H9 (cell line): ENCODE results near the gene NPAS3. TPM values are rescaled to one million over a fixed set of nuclear protein-coding genes. Genes with fewer than 3 reads are reported as not detected.

Experiments used
- DNase-seq: peaks from one replicate; pipeline ENCODE4 v3.0.0-alpha.2; 2017
- H2AFZ ChIP-seq: one replicate; pipeline ENCODE4 v1.6.1; 2013; ENCODE audit warnings: mild to moderate bottlenecking, low read length, control low read depth, moderate library complexity
- H2AK5ac ChIP-seq: 2 replicates; pipeline ENCODE4 v1.6.1; 2013; ENCODE audit warnings: low read length, control low read depth, mixed read lengths; ENCODE audit not compliant: insufficient read length
- H2BK120ac ChIP-seq: one replicate; pipeline ENCODE4 v1.6.1; 2013; ENCODE audit warnings: low read depth, mild to moderate bottlenecking, low read length, control low read depth, inconsistent platforms; ENCODE audit not compliant: poor library complexity, severe bottlenecking
- H2BK12ac ChIP-seq: 2 replicates; pipeline ENCODE4 v1.6.1; 2013; ENCODE audit warnings: low read length, control low read depth, mixed read lengths, low read depth; ENCODE audit not compliant: insufficient read length
- H2BK15ac ChIP-seq: 2 replicates; pipeline ENCODE4 v1.6.1; 2013; ENCODE audit warnings: low read depth, low read length, control low read depth
- H2BK20ac ChIP-seq: one replicate; pipeline ENCODE4 v1.6.1; 2013; ENCODE audit warnings: low read depth, mild to moderate bottlenecking, low read length, control low read depth, inconsistent platforms; ENCODE audit not compliant: poor library complexity, severe bottlenecking
- H2BK5ac ChIP-seq: 2 replicates; pipeline ENCODE4 v1.6.1; 2013; ENCODE audit warnings: low read length, control low read depth, mixed read lengths; ENCODE audit not compliant: insufficient read length
- H3K14ac ChIP-seq: 2 replicates; pipeline ENCODE4 v1.6.1; 2013; ENCODE audit warnings: low read length, control low read depth; ENCODE audit not compliant: insufficient read depth
- H3K18ac ChIP-seq: 2 replicates; pipeline ENCODE4 v1.6.1; 2013; ENCODE audit warnings: low read depth, mild to moderate bottlenecking, mixed read lengths, low read length, control low read depth; ENCODE audit not compliant: insufficient read length
- H3K23ac ChIP-seq: 2 replicates; pipeline ENCODE4 v1.6.1; 2013; ENCODE audit warnings: low read length, control low read depth, mixed read lengths, low read depth; ENCODE audit not compliant: insufficient read length
- H3K23me2 ChIP-seq: 2 replicates; pipeline ENCODE4 v1.6.1; 2013; ENCODE audit warnings: low read depth, mild to moderate bottlenecking, mixed read lengths, low read length, control low read depth; ENCODE audit not compliant: insufficient read length, poor library complexity, severe bottlenecking
- H3K27ac ChIP-seq: 2 replicates; pipeline ENCODE4 v1.5.1; 2013; ENCODE audit warnings: low read length, control low read depth, mixed read lengths, low read depth; ENCODE audit not compliant: insufficient read length
- H3K27me3 ChIP-seq: 2 replicates; pipeline ENCODE4 v1.6.1; 2013; ENCODE audit warnings: low read length, control low read depth, inconsistent platforms; ENCODE audit not compliant: insufficient read depth
- H3K4ac ChIP-seq: 2 replicates; pipeline ENCODE4 v1.6.1; 2013; ENCODE audit warnings: low read depth, mild to moderate bottlenecking, control low read depth, inconsistent platforms, low read length, moderate library complexity
- H3K4me1 ChIP-seq: 2 replicates; pipeline ENCODE4 v1.6.1; 2013; ENCODE audit warnings: low read length, control low read depth, inconsistent platforms; ENCODE audit not compliant: insufficient read depth
- H3K4me2 ChIP-seq: 2 replicates; pipeline ENCODE4 v1.6.1; 2013; ENCODE audit warnings: low read length, control low read depth, mixed read lengths; ENCODE audit not compliant: insufficient read length, insufficient read depth
- H3K56ac ChIP-seq: 2 replicates; pipeline ENCODE4 v1.6.1; 2013; ENCODE audit warnings: low read depth, mild to moderate bottlenecking, mixed read lengths, low read length, control low read depth; ENCODE audit not compliant: insufficient read length
- H3K79me1 ChIP-seq: 2 replicates; pipeline ENCODE4 v1.6.1; 2013; ENCODE audit warnings: low read depth, mild to moderate bottlenecking, moderate library complexity, low read length, control low read depth, inconsistent platforms; ENCODE audit not compliant: insufficient read depth, poor library complexity, severe bottlenecking
- H3K79me2 ChIP-seq: 2 replicates; pipeline ENCODE4 v1.6.1; 2013; ENCODE audit warnings: low read length, control low read depth, inconsistent platforms; ENCODE audit not compliant: insufficient read depth
- H3K9ac ChIP-seq: 2 replicates; pipeline ENCODE4 v1.6.1; 2013; ENCODE audit warnings: low read length, control low read depth, mixed read lengths; ENCODE audit not compliant: insufficient read length; ENCODE audit errors: extremely low read depth
- H3K9me3 ChIP-seq: one replicate; pipeline ENCODE4 v1.6.1; 2013; ENCODE audit warnings: low read depth, low read length, inconsistent platforms; ENCODE audit not compliant: control insufficient read depth
- H3T11ph ChIP-seq: one replicate; pipeline ENCODE4 v1.6.1; 2013; ENCODE audit warnings: mild to moderate bottlenecking, low read length, control low read depth, inconsistent platforms
- H4K20me1 ChIP-seq: one replicate; pipeline ENCODE4 v1.6.1; 2013; ENCODE audit not compliant: control insufficient read depth, insufficient read length, insufficient read depth
- H4K5ac ChIP-seq: 2 replicates; pipeline ENCODE4 v1.6.1; 2013; ENCODE audit warnings: low read depth, mild to moderate bottlenecking, mixed read lengths, low read length, control low read depth; ENCODE audit not compliant: insufficient read length
- H4K8ac ChIP-seq: replicated peaks from 2 replicates; pipeline ENCODE4 v1.6.1; 2013; ENCODE audit warnings: low read length, control low read depth, mixed read lengths, low read depth; ENCODE audit not compliant: insufficient read length
- H4K91ac ChIP-seq: 2 replicates; pipeline ENCODE4 v1.6.1; 2013; ENCODE audit warnings: low read depth, mild to moderate bottlenecking, moderate library complexity, mixed read lengths, low read length, control low read depth; ENCODE audit not compliant: insufficient read length
- H3K27ac Mint-ChIP-seq, 3 experiments: 2 replicates in 2 of 3; 3 replicates in 1 of 3; pipeline ENCODE4 v1.8.0; 2020 to 2021; ENCODE audit warnings: mixed read lengths in 3 of 3, mild to moderate bottlenecking in 1 of 3, moderate library complexity in 1 of 3
- H3K27me3 Mint-ChIP-seq: 2 replicates; pipeline ENCODE4 v1.8.0; 2021; ENCODE audit warnings: low read depth, mild to moderate bottlenecking, moderate library complexity, mixed read lengths
- H3K36me3 Mint-ChIP-seq, 3 experiments: 2 replicates in 2 of 3; 3 replicates in 1 of 3; pipeline ENCODE4 v1.8.0; 2020 to 2021; ENCODE audit warnings: low read depth in 3 of 3, mixed read lengths in 3 of 3; ENCODE audit not compliant: insufficient read depth in 1 of 3
- H3K4me1 Mint-ChIP-seq, 2 experiments: 2 replicates each; pipeline ENCODE4 v1.8.0; 2020; ENCODE audit warnings: mixed read lengths in 2 of 2
- H3K4me3 Mint-ChIP-seq, 2 experiments: 2 replicates in 1 of 2; 3 replicates in 1 of 2; pipeline ENCODE4 v1.8.0; 2020 to 2021; ENCODE audit warnings: mild to moderate bottlenecking in 2 of 2, mixed read lengths in 2 of 2, moderate library complexity in 1 of 2
- H3K9me3 Mint-ChIP-seq, 2 experiments: 2 replicates in 1 of 2; 3 replicates in 1 of 2; pipeline ENCODE4 v1.8.0; 2020; ENCODE audit warnings: mild to moderate bottlenecking in 2 of 2, mixed read lengths in 2 of 2, moderate library complexity in 1 of 2
- CTCF ChIP-seq: fragments of 200-600 bp; sonication (generic); conservative IDR thresholded peaks from 3 replicates; pipeline ENCODE4 v1.8.0; 2021; ENCODE audit warnings: antibody characterized with exemption, mild to moderate bottlenecking
- WGBS: extraction: QIAGEN DNeasy Blood & Tissue Kit; methylation state at CpG from one replicate; pipeline ENCODE4 v1.1.7; 2013; ENCODE audit warnings: missing lambda C conversion rate, low lambda C conversion rate, mixed read lengths; ENCODE audit not compliant: insufficient read length; ENCODE audit errors: extremely low coverage; 5-methylcytosine and 5-hydroxymethylcytosine counted together
- total RNA-seq: library from RNA; stranded (reverse); gene quantifications from 2 replicates; pipeline ENCODE4 v1.2.1, GENCODE V29; 2021

Gene NPAS3
- total RNA-seq, 1 experiment from 2014 or later: 0.17 TPM

GRCh38 chr14:33602396-33602795 is 663.7 kb downstream of the NPAS3 start:
- Histone ChIP-seq H4K91ac (no peak overlapping the region), H3K23ac (no peak overlapping the region), H3K9ac (no peak overlapping the region), H3K23me2 (no peaks in the 10 kb centered on the region), H3K4me1 (no peaks in the 10 kb centered on the region), H3K4me2 (no peak overlapping the region), H2BK12ac (no peak overlapping the region), H2BK20ac (no peak overlapping the region), H2BK15ac (no peak overlapping the region), H3K9me3 (no peaks in the 10 kb centered on the region), H3K79me2 (no peaks in the 10 kb centered on the region), H3K14ac (no peak overlapping the region), H3T11ph (no peak overlapping the region), H4K20me1 (no peaks in the 10 kb centered on the region), H3K27me3 (no peaks in the 10 kb centered on the region), H4K5ac (no peak overlapping the region), H3K56ac (no peak overlapping the region), H3K27ac (no peak overlapping the region), H2BK120ac (no peak overlapping the region), H2AFZ (no peak overlapping the region), H4K8ac (no peak overlapping the region), H3K79me1 (no peaks in the 10 kb centered on the region), H2AK5ac (no peak overlapping the region), H3K18ac (no peak overlapping the region), H3K4ac (no peak overlapping the region), H2BK5ac (no peak overlapping the region)
- no peak for TF ChIP-seq CTCF
- no CpG with 5 or more reads among the region's 3 CpGs for WGBS
- Mint-ChIP-seq H3K27me3 (no peaks in the 10 kb centered on the region), H3K36me3 (no peaks in the 10 kb centered on the region), H3K4me1 (peaks cover 18 to 22% of the 10 kb centered on the region in 2 experiments), H3K27ac (no peak overlapping the region), H3K9me3 (no peaks in the 10 kb centered on the region; a peak in 1 of 5 replicates), H3K4me3 (no peak overlapping the region)
- DNase-seq: no peak
